AG04450 (cell line): ENCODE data around the gene ADAR. TPM values are rescaled to one million over a fixed set of nuclear protein-coding genes. Genes with fewer than 3 reads are reported as not detected.

Experiments used
- CTCF ChIA-PET: fragments of 300-600, 350-600 bp; formaldehyde crosslinking; extraction: SDS; loops from one replicate; lab custom pipeline; 2022; ENCODE audit warnings: antibody characterized with exemption, inconsistent platforms; lab: Charles Lee
- POLR2A ChIA-PET: fragments of 350-600 bp; formaldehyde crosslinking; extraction: SDS; loops from one replicate; lab custom pipeline; 2021; ENCODE audit warnings: antibody characterized with exemption, inconsistent platforms; lab: Yijun Ruan, JAX
- DNase-seq: peaks from one replicate; pipeline ENCODE4 v3.0.0-alpha.2; 2011; ENCODE audit warnings: low read depth, low spot score
- H3K27ac ChIP-seq: one replicate; pipeline ENCODE4 v1.5.1; 2012; ENCODE audit warnings: low read depth, low read length, control low read depth
- H3K27me3 ChIP-seq: one replicate; pipeline ENCODE4 v1.6.0; 2012; ENCODE audit warnings: low read length; ENCODE audit not compliant: control insufficient read depth, insufficient read depth
- H3K4me3 ChIP-seq: 2 replicates; pipeline ENCODE4 v1.5.1; 2011; ENCODE audit warnings: mild to moderate bottlenecking, low read depth, low read length, control low read depth
- H3K9me3 ChIP-seq: 2 replicates; pipeline ENCODE4 v1.5.1; 2012; ENCODE audit warnings: low read length; ENCODE audit not compliant: control insufficient read depth, insufficient read depth
- CTCF ChIP-seq: IDR thresholded peaks from 2 replicates; pipeline ENCODE4 v1.5.1; 2011; ENCODE audit warnings: low read depth, low read length, control low read depth, inconsistent platforms
- polyA plus RNA-seq: library from polyadenylated mRNA; depleted of rRNA; stranded (reverse); fragments of >200 nt; gene quantifications from 2 replicates; pipeline ENCODE4 v1.2.3, GENCODE V29; 2011

ADAR gene
- polyA plus RNA-seq, 1 experiment: 203 TPM

GRCh38 chr1:154559466-154560044, 48.4 kb downstream of the ADAR start:
- CTCF ChIA-PET: interaction anchor here (0.6 to 1.8 kb wide), 62 partner anchors 9 to 525 kb away, joined by 3 to 33 read pairs (median 4); partner anchors contain the start of genes CHRNB2, PBXIP1, PMVK and SHC1
- TF ChIP-seq CTCF: peak; percentile 94
- peak; percentile 86 for DNase-seq
- Histone ChIP-seq H3K9me3 (no peaks in the 10 kb centered on the region), H3K27me3 (no peaks in the 10 kb centered on the region), H3K27ac (peak overlapping the region; percentile 91), H3K4me3 (peak overlapping the region; percentile 76)
- POLR2A ChIA-PET: interaction anchor here (0.5 to 0.8 kb wide), 5 partner anchors 8 to 530 kb away, joined by 3 to 7 read pairs (median 5); partner anchors contain the start of gene CHRNB2

- ChIA-PET POLR2A (interaction anchor here (0.5 to 0.8 kb wide), 4 partner anchors 46 to 531 kb away, joined by 3 to 7 read pairs (median 4); no protein-coding TSS in a partner anchor), CTCF (interaction anchor here (0.8 to 1.8 kb wide), 28 partner anchors 9 to 526 kb away, joined by 3 to 33 read pairs (median 6); partner anchors contain the start of genes CHRNB2, PBXIP1, PMVK and SHC1)
- H3K9me3 ChIP-seq: no peaks in the 10 kb centered on the region
Measured at GRCh38 chr1:154558720-154559465, 49.1 kb downstream of the ADAR start.

GRCh38 chr1:154557939-154558719, 49.9 kb downstream of the ADAR start, which contains the start of gene UBE2Q1:
TSS of gene UBE2Q1 (minus strand) at chr1:154558662. CDS start at chr1:154558553, 109 bp downstream.
- POLR2A ChIA-PET: interaction anchor here (0.7 kb wide), 1 partner anchor 459 kb away, joined by 3 read pairs; no protein-coding TSS in a partner anchor
- Histone ChIP-seq H3K27ac (peak within 1 kb of the TSS; percentile 91), H3K27me3 (no peaks in the 10 kb centered on the region), H3K9me3 (no peaks in the 10 kb centered on the region), H3K4me3 (peak within 1 kb of the TSS; percentile 76)
- TF ChIP-seq CTCF: no peak
- CTCF ChIA-PET: interaction anchor here (0.6 kb wide), 2 partner anchors 113 to 206 kb away, joined by 3 to 6 read pairs; no protein-coding TSS in a partner anchor
- DNase-seq: no peak

More at GRCh38 chr1:154558720-154559465, 49.1 kb downstream of the ADAR start:
- peak overlapping the region; percentile 91 for H3K27ac ChIP-seq
- no peaks in the 10 kb centered on the region for H3K27me3 ChIP-seq
- peak overlapping the region; percentile 76 for H3K4me3 ChIP-seq
- no peak for TF ChIP-seq CTCF
- peak; percentile 98 for DNase-seq

- H3K4me3 ChIP-seq: peak overlapping the region; percentile 69
- POLR2A ChIA-PET: no interaction called here
- no peak overlapping the region for H3K27ac ChIP-seq
- DNase-seq: no peak
- no peak for TF ChIP-seq CTCF
- H3K9me3 ChIP-seq: no peaks in the 10 kb centered on the region
- no peaks in the 10 kb centered on the region for H3K27me3 ChIP-seq
- CTCF ChIA-PET: interaction anchor here (0.6 to 2.2 kb wide), 5 partner anchors 11 to 528 kb away, joined by 3 to 10 read pairs (median 5); no protein-coding TSS in a partner anchor
Measured at GRCh38 chr1:154557248-154557938, 50.6 kb downstream of the ADAR start.
